ENCODE results near the gene SULF2.

GRCh38 chr20:47760686-47761481 is 24.4 kb downstream of the SULF2 start:
- TF ChIP-seq CTCF (IDR thresholded peaks at IDR 0.05) (no peak), POLR2A (IDR thresholded peaks at IDR 0.05) (no peak)

Data from body of pancreas (tissue), 4 donors.